Activated CD4-positive, CD25-positive, alpha-beta regulatory T cell treated with anti-CD3 and anti-CD28 coated beads, Interleukin-2, amount 50 U/mL, for 24 hours (primary cell): ENCODE results near the gene LECT2.

ENCODE experiments used
- ATAC-seq, 2 donors: fragments of 150-1000 bp; cut with Tn5 transposase; one replicate each; pipeline ENCODE4 v1.10.0; 2021; ENCODE audit warnings: mild to moderate bottlenecking in 1 of 2, moderate library complexity in 1 of 2

Gene LECT2

DNA sequence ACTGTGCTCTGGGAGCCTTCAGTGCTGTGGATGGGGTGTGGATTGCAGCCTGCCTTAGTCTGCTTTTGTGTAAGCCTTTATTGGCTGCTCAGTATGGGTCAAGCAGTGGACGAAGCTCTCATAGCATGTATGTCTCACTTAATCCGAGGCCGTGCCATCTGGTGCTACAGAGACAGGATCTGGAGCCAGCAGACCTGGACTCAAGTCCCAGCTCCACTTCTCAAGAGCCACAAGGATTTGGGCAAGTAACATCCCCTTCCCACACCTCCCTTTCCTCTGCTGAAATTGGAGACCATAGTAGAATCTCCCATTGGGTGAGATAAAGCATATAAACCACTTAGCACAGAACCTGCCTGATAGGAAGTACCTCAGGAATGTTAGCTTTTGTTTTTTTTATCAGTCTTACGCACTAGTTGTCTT is 23.4 kb upstream of the LECT2 start:
- ATAC-seq = no peak

DNA sequence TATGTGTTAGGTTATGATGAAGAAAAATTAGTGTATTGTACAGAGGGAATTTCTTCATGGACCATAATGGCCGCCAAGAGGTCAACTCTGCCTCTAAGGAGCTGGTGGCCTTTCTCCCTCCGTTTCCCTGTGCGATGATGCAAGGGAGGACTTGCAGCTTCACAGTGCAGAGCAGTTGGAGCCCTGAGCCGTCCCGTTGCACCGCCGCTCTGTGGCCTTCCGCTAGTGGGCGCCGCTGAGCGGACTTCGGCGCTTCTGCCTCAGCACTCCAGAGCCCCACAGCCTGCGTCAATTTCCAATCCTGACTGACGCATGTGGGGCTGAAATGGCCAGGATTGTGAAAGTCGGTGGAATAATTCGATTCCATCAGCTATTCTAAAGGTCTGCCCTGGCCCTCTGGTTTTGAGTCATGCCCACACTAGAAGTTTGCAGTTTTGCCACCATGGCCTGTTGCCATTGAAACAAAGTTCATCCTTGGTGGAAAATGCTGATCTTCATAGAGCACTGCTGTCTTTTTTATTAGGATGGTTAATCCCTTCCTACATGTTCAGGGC is 22.7 kb upstream of the LECT2 start:
- no peak for ATAC-seq

DNA sequence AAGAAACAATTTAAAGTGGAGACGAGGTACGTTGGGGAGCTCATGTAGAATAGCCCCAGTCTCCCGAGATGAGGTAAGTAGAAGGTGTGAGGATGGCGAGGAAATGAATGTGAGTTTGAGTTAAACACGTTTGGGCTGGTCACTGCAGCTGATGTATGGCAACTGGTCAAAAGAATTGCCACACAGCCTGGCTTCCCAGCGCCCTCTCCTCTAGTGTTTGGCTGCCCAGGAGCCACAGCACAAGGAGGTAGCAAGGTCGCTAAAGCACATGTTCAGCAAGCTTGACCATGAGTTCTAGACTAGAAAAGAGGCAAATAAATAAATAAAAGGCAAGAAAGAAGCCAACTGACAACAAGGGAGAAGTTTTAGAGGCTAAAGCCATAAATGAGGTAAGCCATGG is 21.4 kb upstream of the LECT2 start:
- no peak for ATAC-seq

DNA sequence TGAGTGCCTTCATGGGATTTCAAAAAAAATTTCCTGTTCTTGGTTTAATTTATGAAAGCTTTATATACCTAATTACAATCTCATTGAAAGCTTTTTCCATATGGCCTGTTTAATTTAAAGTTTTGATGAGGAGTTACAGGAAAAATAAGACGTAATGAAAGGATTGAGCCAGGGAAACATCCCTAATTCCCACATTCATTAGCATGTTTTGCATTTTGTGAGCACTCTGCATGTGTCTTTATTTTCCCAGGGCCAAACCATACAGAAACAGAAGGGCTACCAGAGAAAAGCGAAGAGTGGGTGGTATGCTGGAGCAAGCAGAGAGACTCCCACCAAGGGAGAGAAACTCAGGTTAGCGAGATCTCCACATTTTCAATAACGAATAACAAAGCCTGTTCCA is 20.3 kb upstream of the LECT2 start:
- no peak for ATAC-seq

DNA sequence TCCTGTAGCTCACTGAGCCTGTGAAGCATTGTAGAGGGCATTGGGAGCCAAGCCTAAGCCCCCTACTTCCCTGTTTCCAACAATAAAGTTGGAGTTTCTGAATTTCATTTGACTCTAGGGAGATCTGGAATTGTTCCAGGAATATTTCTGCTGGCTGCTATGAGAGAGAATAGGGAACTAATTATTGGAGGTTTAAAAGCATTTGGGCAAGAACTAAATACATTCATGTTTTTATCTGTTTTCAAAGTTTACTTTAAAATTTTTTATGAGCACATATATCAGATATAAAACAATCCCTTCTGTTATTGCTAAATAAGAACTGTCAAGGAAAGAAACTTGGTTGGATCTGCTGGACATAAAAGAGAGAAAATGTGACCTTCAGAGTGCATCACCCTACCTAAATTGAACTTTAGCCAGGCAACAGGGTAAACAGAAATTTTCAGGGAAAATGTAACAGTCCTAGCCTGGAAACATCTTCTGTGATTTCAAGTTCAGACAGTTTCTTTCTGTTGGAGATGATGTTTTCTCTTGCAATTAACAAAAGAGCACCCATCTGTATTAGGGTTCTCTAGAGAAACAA is 19.3 kb upstream of the LECT2 start:
- ATAC-seq = no peak

DNA sequence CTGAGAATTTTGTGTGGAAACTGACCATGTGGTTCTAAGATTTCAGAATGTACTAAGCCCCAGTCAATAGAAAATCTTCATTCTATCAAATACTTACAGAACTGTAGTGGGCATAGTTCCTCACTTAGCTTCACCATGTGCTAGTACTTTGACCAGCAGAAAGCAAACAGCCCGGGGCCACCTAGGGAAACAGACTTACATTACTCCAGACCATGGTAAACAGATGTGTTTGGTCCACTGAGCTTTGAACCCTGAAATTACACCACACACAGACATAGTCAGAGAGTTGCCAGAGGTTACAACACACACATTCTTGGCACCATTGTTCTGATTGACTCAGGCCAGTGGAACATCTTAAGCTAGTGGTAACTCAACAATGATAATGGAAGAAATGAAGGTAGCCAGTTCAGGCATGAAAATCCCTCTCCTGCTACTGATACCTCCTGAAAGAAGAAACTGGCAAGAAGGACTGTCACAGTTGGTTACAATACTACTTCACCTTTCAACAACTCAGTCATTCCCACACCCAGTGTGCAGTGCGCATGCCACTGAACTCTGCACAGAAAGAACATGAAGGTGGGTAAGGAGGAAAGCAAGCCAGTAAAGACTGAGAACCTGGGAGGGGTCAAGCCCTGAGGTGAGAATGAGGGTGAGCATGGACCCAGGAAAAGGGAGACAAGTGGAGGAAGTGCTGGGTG is 18.7 kb upstream of the LECT2 start:
- ATAC-seq = no peak

DNA sequence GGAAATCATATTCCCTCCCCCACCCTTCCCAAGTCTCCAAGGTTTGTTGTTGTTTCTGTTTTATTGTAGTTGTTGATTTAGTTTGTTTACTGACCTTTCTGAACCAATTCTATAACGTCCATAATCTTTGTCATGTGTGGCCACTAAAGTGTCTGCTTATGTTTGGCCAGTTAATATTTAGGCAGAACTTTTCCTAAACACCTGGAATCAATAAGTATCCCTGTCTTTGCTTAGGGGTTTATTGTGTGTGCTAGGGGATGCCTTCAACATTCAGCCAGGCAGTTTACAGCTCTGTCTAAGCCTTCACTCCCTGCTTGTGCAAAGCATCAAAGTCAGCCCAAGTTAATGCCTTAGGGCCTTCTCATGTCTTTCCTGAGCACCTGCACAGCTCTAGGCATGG is 16.9 kb upstream of the LECT2 start:
- ATAC-seq = no peak

DNA sequence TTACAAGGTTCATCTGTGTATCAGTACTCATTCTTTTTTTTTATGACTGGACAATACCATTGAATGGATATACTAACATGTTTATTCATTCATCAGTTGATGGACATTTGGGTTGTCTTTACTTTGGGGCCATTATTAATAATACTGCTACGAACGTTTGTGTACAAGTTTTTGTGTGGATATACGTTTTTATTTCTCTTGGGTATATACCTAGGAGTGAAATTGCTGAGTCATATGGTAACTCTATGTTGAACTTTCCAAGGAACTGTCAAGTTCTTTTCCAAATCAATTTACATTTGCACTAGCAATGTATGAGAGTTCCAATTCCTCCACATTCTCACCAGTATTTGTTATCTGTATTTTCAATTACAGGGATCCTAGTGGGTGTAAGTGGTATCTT is 12.0 kb upstream of the LECT2 start:
- ATAC-seq = no peak

DNA sequence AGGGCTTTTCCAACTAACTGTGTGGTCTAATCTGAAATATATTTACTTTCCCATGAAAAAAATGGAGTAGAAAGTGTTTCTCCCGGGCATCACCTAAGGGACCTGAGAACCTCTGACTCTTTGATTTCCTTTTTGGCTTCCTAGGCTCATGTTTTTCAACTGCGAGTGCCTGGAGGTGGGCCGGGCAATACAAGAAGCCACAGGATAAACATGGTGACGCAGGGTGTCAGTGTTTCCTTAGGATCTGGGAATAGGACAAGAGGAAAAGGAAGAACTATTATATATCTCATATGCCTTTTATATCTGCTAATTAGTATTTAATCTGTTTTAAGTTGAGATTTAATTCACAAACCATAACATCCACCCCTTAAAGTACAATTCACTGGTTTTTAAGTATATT is 11.4 kb upstream of the LECT2 start:
- ATAC-seq = no peak

DNA sequence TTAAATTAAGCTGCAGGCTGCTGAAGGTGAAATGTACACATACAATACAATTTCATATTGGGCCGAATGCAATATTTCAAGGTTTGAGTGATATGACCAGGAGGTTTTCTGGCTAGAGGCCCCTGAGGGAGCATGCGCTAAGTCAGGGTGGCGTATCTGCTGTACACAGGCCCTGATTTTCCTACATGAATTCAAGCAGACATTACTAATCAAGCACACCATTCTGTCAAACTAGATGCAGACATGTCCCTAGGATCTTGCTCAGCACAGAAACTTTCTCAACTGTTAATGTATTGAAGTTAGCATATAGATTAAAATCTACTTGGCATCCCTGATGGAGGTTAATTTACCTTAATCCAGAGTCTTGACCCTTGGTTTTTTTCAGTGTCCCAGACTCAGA is 10.7 kb upstream of the LECT2 start:
- no peak for ATAC-seq

DNA sequence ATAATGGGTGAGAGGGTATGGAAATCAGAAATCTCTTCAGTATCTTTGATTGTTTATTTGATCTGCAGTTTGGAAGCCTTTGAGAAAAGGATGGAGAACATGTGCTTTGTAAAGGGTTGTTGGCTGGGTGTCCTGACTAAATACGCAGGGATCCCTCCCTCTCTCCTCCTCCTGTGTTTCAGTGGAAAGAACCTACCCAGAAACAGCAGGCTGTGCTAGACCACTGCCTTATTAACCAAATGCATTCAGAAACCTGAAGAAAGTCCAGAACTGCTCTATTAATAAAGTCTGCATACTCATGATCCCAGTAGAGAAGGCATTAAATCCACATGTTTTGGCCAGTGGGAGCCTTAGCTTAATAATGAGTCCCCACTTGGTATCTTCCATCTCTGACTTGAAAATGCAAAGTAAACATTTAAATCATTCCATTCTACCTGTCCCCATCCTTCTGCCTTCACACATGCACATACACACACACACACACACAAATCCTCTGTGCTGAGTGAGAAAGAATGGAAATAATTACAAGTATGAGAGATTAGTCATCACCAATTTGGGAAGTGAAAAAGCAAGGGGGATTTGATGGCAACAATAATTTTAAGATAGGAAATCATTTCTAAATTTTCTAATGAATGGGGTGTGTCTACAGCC is 10.0 kb upstream of the LECT2 start:
- ATAC-seq = no peak

DNA sequence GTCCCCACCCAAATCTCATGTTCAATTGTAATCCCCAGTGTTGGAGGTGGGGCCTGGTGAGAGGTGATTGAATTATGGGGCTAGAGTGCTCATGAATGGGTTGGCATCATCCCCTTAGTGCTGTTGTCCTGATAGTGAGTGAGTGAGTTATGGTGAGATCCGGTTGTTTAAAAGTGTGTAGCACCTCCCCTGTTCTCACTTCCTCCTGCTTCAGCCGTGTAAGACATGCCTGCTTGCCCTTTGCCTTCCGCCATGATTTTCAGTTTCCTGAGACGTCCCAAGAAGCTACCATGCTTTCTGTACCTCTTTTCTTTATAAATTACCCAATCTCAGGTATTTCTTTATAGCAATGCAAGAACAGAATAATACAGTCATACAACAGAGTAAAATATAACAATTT is 742 bp upstream of the LECT2 start:
- no peak for ATAC-seq

DNA sequence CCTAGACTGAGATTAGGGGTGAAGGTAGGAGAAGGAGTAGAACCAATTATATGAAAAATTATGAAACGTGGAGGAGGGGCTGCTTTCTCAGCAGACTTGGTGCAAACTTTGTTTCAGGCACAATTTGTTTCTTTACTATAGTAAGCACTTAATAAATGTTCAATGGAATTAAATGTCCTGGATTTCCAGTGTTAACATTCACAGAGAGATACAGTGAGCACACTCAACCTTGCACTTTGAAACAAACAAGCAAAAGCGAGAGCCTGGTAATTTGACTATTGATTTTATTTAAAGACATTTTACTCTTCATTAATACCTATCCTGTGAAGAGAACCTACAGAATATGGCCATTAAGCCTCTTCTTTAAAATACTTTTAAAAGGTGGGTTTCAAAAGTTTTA is 933 bp downstream of the LECT2 start:
- ATAC-seq = no peak

DNA sequence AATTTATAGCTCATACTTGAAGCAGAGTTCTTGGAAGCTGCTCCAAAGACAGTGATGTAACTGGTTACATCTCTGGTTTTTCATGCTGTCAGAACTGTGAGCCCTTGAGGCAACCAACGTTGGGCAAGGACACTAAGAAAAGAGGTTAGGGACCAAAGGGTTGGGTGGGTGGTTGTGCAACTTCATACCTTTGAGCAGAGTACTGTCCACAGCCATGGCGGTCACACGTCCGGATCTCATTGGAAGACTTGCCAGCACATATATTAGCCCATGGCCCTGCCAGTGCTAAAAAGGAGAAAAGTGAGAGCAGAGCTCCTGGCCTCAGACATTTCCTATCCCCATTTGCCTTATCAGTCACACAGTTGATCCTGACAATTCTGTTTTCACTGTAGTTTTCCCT is 2.1 kb downstream of the LECT2 start:
- ATAC-seq = no peak

DNA sequence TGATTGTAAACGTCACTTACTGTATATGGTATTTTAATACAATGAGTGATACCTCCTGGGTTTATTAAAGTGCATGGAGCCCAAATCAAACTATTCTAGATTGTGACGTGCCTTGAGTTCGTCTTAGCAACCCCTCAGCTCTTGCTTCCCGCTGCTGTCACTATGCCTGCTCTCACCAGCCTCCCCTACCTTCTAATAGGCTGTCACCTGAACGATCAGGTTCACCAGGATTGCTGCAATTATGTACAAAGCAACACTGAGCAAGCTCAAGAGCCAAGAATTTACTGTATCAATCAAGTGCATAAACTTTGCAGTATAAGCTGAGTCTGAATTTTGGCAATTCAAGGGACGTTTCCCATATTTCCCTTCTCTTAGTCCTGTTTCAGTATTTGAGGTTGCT is 3.0 kb downstream of the LECT2 start:
- no peak for ATAC-seq

DNA sequence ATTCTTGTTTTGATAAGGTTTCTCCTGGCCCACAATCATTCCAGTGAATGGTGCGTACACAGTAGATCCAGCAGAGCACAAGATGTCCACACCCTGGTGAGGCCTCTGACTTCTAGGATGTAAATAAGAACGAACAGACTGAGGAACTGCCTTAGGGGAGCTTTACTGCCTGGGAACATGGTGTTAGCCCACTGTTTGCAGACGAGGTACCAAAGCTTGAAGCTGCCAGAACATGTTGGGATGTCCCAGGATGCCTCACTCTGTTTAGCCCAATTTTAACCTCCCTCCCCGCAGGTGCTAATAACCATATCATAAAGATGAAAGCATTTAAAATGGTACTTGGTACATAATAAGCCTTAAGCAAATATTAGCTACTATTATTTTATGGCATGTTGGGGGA is 3.5 kb downstream of the LECT2 start:
- no peak for ATAC-seq

DNA sequence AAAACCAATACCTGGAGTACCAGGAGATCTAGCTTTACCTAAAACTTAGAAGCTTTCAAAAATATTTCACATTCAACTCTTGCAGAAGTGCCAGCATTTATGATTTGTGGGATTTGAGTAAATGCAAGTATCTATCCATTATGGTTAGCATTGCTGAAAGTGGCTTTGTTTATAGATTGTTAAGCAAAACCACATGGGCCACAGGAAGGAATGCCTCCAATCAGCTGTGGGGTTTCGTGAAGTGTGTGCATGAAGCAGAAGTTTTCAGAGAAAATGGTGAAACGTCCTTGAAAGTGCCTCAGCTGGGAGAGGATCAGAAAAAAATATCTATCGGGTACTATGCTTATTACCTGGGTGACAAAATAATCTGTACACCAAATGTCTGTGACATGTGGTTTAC is 4.2 kb downstream of the LECT2 start:
- ATAC-seq = no peak

DNA sequence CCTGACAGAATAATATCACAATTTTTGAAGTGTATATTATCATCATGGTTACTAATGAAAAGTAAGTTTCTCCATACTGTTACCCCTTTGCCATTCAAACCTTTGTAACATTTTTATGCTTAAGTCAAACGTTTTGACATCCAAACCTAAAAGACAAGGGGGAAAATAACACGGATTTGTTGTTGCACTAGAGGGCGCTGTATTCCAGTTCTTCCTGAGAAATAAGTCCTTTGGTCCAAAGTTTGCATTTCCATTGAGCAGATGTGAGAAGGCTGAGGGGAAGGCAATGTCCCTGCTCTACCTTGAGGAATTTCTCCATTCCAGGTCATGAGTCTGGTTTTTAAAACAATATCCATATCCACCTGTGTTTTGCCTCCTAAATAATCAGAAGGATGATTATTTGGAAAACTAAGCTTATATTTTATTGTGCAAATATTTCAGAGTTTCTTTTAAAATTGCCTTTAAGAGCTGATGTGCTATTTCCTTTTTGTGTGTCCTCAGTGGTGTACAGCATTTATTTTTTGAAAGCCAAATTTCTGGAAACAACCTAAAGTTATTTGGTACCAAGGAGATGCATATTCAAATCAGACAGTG is 9.7 kb downstream of the LECT2 start:
- ATAC-seq = no peak

DNA sequence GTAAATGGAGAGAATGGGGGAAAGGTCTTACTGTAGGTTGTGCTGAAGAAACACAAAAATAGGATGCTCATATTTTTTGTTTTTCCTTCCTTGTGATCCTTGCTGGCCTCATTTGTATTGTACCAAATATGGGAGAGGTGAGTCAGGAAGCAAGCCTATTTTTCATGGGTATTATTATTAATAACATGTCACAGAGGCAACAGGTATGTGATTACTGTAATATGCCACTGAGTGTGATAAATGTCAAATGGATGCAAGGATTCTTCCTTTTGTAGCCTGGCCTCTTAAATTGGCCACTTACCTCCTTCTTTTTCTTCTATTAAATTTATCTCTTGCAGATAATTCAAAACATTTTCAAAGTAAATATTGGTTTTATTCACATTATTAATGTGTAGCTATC is 10.2 kb downstream of the LECT2 start:
- ATAC-seq = no peak

DNA sequence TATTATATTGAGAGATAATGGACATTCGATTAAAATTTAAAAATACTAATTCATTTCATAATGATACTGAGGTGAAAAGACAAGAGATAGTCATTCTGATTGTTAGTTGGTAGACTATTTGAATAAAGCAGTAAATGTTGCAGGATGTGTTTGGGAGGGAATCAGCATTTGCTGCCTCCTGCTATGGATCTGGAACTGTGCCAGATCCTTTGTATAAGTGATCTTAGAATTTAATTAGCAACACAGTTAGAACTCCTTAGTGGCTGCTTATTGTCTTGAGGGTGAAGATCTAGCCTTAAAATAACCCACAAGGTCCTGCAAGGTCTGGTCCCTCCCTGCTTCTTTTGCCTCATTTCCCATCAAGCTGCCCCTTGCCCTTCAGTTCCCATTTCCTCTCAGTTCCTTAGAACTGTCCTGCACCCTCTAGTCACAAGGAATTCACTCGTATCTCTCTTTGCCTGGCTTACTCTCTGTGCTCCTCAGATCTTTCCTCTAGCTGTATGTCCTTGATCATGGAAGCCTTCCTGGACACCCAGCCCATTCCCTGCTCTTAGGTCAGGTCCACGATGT is 12.5 kb downstream of the LECT2 start:
- no peak for ATAC-seq

DNA sequence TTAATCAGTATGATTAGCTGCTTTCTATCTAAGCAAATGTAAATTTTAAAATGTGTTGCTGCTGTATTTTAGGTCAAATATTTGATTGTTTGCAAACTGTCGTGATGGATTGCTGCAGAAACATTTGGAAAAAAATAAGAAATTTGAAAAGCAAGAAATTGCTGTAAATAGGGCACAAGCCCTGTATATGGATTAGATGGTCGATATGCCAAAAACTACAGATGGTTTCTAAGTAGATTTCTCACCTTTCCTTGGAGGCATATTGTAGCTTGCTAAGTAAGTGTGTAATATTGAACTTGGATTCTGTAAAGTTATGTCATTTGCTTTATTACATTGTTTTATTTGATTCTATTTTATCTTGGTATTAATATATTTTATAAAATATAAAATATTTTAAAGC is 13.1 kb downstream of the LECT2 start:
- no peak for ATAC-seq

DNA sequence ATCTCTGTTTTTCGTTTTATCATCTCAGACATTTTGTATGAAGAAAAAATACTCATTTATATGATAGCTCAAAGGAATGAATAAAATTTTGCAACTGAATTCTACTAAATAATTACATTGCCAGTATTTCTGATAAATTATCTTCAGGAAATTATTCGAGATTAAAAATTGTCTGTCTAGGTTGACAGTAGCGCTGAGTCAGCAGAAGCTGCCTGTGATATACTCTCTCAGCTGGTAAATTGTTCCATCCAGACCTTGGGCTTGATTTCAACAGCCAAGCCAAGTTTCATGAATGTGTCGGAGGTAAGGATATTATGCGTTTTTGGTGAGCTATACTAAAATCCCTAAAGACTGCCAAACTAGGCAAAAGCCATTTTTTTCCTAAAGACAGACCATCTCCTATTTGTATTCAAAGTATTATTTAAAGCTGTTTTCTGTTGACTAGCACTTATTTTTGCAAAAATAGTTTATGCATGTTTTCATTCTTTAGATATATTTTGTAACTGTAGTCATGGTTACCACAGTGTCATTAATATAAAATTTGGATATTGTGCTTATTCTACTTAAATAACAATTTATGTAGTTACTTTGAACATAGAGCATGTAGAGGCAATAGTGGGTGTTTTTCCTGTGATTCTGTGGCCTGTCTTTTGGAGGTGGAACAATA is 17.4 kb downstream of the LECT2 start:
- no peak for ATAC-seq

DNA sequence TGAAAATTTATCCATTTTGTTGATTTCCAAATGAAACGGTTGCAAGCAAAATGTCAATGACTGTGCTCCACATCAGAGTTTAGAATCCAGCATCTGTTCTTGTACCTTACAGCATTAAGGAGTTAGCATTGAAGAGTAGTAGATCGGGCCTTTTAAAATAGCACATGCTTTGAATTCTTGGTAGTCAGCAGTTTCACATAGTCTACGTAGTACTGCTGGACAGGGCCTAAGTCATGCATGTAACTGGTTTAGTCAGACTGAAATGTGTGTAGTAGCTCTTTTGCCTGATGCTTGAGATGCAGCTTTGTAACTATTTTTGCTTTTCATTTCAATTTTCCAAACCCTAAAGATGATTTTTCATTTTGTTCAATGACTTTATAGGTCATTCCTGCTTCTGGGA is 19.8 kb downstream of the LECT2 start:
- no peak for ATAC-seq
